ENCODE measurements around the gene COL18A1. TPM values are rescaled to one million over a fixed set of nuclear protein-coding genes. Genes with fewer than 3 reads are reported as not detected.
A peak's percentile ranks its signal among the peaks of the same experiment; 100 is the strongest.
"Not testable (repeated sequence)": the region's sequence is repeated elsewhere in the genome, so short reads cannot be mapped to it uniquely, and the experiment has no call there.

Gene COL18A1
- polyA plus RNA-seq, 4 donors, result 2.2 to 34.3 (median 16.5) TPM

GRCh38 chr21:45525910-45526306 lies 120.9 kb downstream of the COL18A1 start:
- H3K4me1 ChIP-seq (ENCODE audit: control insufficient read depth in 3 of 3, insufficient read depth in 2 of 3, low read depth in 1 of 3, low read length in 2 of 3), result peaks cover 0 to 10% (median 4%) of the 10 kb centered on the region in 3 donors
- no peaks in the 10 kb centered on the region for H3K27me3 ChIP-seq (ENCODE audit: control insufficient read depth in 3 of 3, insufficient read depth in 3 of 3, low read length in 3 of 3)
- 92 to 97% (median 94%) methylated on average over 11 of the region's 11 CpGs for WGBS, 3 donors
- H3K9me3 ChIP-seq (ENCODE audit: control insufficient read depth in 2 of 2, insufficient read depth in 1 of 2, low read depth in 1 of 2, low read length in 1 of 2), result peaks cover 0 to 5% of the 10 kb centered on the region in 2 donors
- H3K36me3 ChIP-seq (ENCODE audit: control insufficient read depth in 3 of 3, insufficient read depth in 2 of 3, low read depth in 1 of 3, low read length in 3 of 3), result peaks cover 2 to 73% (median 4%) of the 10 kb centered on the region in 3 donors
- FAIRE-seq, result no peak
- H3K27ac ChIP-seq (ENCODE audit: low read depth in 1 of 3, low read length in 2 of 3), result peak overlapping the region in 1 of 3 donors; percentile 67
- DNase-seq, result no peak
- H3K4me3 ChIP-seq (ENCODE audit: low read depth in 1 of 3, low read length in 3 of 3), result no peak overlapping the region

- not testable (repeated sequence) for FAIRE-seq; DNase-seq; H3K27me3 ChIP-seq (ENCODE audit: control insufficient read depth in 3 of 3, insufficient read depth in 3 of 3, low read length in 3 of 3); H3K9me3 ChIP-seq (ENCODE audit: control insufficient read depth in 2 of 2, insufficient read depth in 1 of 2, low read depth in 1 of 2, low read length in 1 of 2); H3K4me3 ChIP-seq (ENCODE audit: low read depth in 1 of 3, low read length in 3 of 3)
- peaks cover 3 to 84% (median 4%) of the 10 kb centered on the region in 3 donors for H3K36me3 ChIP-seq (ENCODE audit: control insufficient read depth in 3 of 3, insufficient read depth in 2 of 3, low read depth in 1 of 3, low read length in 3 of 3)
- WGBS, 3 donors, result 83 to 90% (median 87%) methylated on average over 16 to 18 of the region's 19 CpGs
- H3K4me1 ChIP-seq (ENCODE audit: control insufficient read depth in 3 of 3, insufficient read depth in 2 of 3, low read depth in 1 of 3, low read length in 2 of 3), result peaks cover 0 to 10% (median 4%) of the 10 kb centered on the region in 3 donors
- peak overlapping the region in 1 of 3 donors; percentile 24 for H3K27ac ChIP-seq (ENCODE audit: low read depth in 1 of 3, low read length in 2 of 3)
Measured at GRCh38 chr21:45527151-45527999, 122.4 kb downstream of the COL18A1 start.

DNA sequence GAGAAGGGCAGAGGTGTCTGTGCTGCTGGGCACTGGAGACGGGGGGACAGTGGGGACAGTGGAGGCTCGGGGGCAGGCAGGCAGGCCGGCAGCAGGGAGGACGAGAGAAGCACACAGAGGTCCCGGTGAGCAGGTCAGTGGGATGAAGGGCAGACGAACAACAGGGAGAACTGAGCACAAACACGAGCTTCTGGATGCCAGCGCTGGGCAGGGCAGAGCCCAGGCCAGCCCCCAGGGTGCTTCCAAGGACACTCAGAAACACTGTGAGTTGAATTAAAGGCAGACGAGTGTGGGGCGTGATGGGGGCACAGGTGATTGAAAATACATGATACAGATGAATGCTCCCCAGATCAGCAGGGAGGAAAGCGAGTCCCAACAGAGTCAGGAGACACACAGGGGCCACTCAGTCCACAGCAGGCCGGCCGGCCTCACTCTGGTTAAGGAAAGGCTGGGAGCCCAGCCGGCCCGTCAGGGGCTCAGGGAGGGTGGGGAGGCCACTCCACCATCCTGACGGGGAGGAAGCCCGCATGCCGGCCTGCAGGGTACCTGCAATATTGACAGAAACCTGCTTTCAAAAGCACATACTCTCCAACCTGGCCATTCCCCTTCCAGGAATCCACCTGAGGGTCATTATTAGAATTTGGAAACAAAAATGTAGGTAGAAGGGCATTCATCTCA lies 123.2 kb downstream of the COL18A1 start:
- DNase-seq (no peak), FAIRE-seq (no peak)
- no peak overlapping the region for H3K27ac ChIP-seq (ENCODE audit: low read depth in 1 of 3, low read length in 2 of 3)
- no peak overlapping the region for H3K4me3 ChIP-seq (ENCODE audit: low read depth in 1 of 3, low read length in 3 of 3)
- 87 to 94% (median 91%) methylated on average over 18 of the region's 18 CpGs for WGBS, 3 donors
- no peaks in the 10 kb centered on the region for H3K9me3 ChIP-seq (ENCODE audit: control insufficient read depth in 2 of 2, insufficient read depth in 1 of 2, low read depth in 1 of 2, low read length in 1 of 2)
- H3K36me3 ChIP-seq (ENCODE audit: control insufficient read depth in 3 of 3, insufficient read depth in 2 of 3, low read depth in 1 of 3, low read length in 3 of 3), result peaks cover 2 to 82% (median 4%) of the 10 kb centered on the region in 3 donors
- peaks cover 0 to 17% (median 7%) of the 10 kb centered on the region in 3 donors for H3K4me1 ChIP-seq (ENCODE audit: control insufficient read depth in 3 of 3, insufficient read depth in 2 of 3, low read depth in 1 of 3, low read length in 2 of 3)
- no peaks in the 10 kb centered on the region for H3K27me3 ChIP-seq (ENCODE audit: control insufficient read depth in 3 of 3, insufficient read depth in 3 of 3, low read length in 3 of 3)

- no peak overlapping the region for H3K4me3 ChIP-seq (ENCODE audit: low read depth in 1 of 3, low read length in 3 of 3)
Measured at GRCh38 chr21:45528981-45529784, 124.2 kb downstream of the COL18A1 start.

GRCh38 chr21:45529785-45530422 lies 124.9 kb downstream of the COL18A1 start:
- Histone ChIP-seq H3K36me3 (ENCODE audit: control insufficient read depth in 3 of 3, insufficient read depth in 2 of 3, low read depth in 1 of 3, low read length in 3 of 3) (peaks cover 2 to 87% (median 4%) of the 10 kb centered on the region in 3 donors), H3K9me3 (ENCODE audit: control insufficient read depth in 2 of 2, insufficient read depth in 1 of 2, low read depth in 1 of 2, low read length in 1 of 2) (no peaks in the 10 kb centered on the region), H3K4me1 (ENCODE audit: control insufficient read depth in 3 of 3, insufficient read depth in 2 of 3, low read depth in 1 of 3, low read length in 2 of 3) (peaks cover 0 to 32% (median 7%) of the 10 kb centered on the region in 3 donors), H3K27me3 (ENCODE audit: control insufficient read depth in 3 of 3, insufficient read depth in 3 of 3, low read length in 3 of 3) (no peaks in the 10 kb centered on the region), H3K27ac (ENCODE audit: low read depth in 1 of 3, low read length in 2 of 3) (no peak overlapping the region), H3K4me3 (ENCODE audit: low read depth in 1 of 3, low read length in 3 of 3) (no peak overlapping the region)
- WGBS, 3 donors, result 89 to 96% (median 96%) methylated on average over 11 of the region's 11 CpGs
- FAIRE-seq (no peak), DNase-seq (no peak)

More at GRCh38 chr21:45528981-45529784, 124.2 kb downstream of the COL18A1 start:
- 84 to 90% (median 88%) methylated on average over 20 of the region's 20 CpGs for WGBS, 3 donors
- H3K36me3 ChIP-seq (ENCODE audit: control insufficient read depth in 3 of 3, insufficient read depth in 2 of 3, low read depth in 1 of 3, low read length in 3 of 3), result peaks cover 2 to 83% (median 4%) of the 10 kb centered on the region in 3 donors
- H3K27me3 ChIP-seq (ENCODE audit: control insufficient read depth in 3 of 3, insufficient read depth in 3 of 3, low read length in 3 of 3), result no peaks in the 10 kb centered on the region
- DNase-seq (no peak), FAIRE-seq (no peak)
- H3K4me1 ChIP-seq (ENCODE audit: control insufficient read depth in 3 of 3, insufficient read depth in 2 of 3, low read depth in 1 of 3, low read length in 2 of 3), result peaks cover 0 to 27% (median 7%) of the 10 kb centered on the region in 3 donors
- H3K9me3 ChIP-seq (ENCODE audit: control insufficient read depth in 2 of 2, insufficient read depth in 1 of 2, low read depth in 1 of 2, low read length in 1 of 2), result no peaks in the 10 kb centered on the region
- H3K27ac ChIP-seq (ENCODE audit: low read depth in 1 of 3, low read length in 2 of 3), result no peak overlapping the region

- WGBS, 3 donors, result 97 to 99% (median 99%) methylated on average over 47 to 50 of the region's 50 CpGs
- H3K27me3 ChIP-seq (ENCODE audit: control insufficient read depth in 3 of 3, insufficient read depth in 3 of 3, low read length in 3 of 3), result no peaks in the 10 kb centered on the region
- H3K4me1 ChIP-seq (ENCODE audit: control insufficient read depth in 3 of 3, insufficient read depth in 2 of 3, low read depth in 1 of 3, low read length in 2 of 3), result peaks cover 0 to 32% (median 4%) of the 10 kb centered on the region in 3 donors
- peaks cover 2 to 87% (median 4%) of the 10 kb centered on the region in 3 donors for H3K36me3 ChIP-seq (ENCODE audit: control insufficient read depth in 3 of 3, insufficient read depth in 2 of 3, low read depth in 1 of 3, low read length in 3 of 3)
- no peaks in the 10 kb centered on the region for H3K9me3 ChIP-seq (ENCODE audit: control insufficient read depth in 2 of 2, insufficient read depth in 1 of 2, low read depth in 1 of 2, low read length in 1 of 2)
- no peak overlapping the region for H3K4me3 ChIP-seq (ENCODE audit: low read depth in 1 of 3, low read length in 3 of 3)
- DNase-seq (no peak), FAIRE-seq (no peak)
- H3K27ac ChIP-seq (ENCODE audit: low read depth in 1 of 3, low read length in 2 of 3), result no peak overlapping the region
Measured at GRCh38 chr21:45530423-45531113, 125.6 kb downstream of the COL18A1 start.

DNA sequence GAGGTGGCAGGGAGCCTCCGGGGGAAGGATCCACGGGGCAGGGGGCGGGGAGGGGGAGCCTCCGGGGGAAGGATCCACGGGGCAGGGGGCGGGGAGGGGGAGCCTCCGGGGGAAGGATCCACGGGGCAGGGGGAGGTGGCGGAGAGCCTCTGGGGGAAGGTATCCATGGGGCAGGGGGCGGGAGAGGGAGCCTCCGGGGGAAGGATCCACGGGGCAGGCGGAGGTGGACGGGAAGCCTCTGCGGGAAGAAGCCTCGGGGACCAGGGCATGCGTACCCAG lies 126.1 kb downstream of the COL18A1 start:
- H3K4me1 ChIP-seq (ENCODE audit: control insufficient read depth in 3 of 3, insufficient read depth in 2 of 3, low read depth in 1 of 3, low read length in 2 of 3), result peaks cover 0 to 31% (median 3%) of the 10 kb centered on the region in 3 donors
- H3K27me3 ChIP-seq (ENCODE audit: control insufficient read depth in 3 of 3, insufficient read depth in 3 of 3, low read length in 3 of 3); DNase-seq; H3K4me3 ChIP-seq (ENCODE audit: low read depth in 1 of 3, low read length in 3 of 3); H3K27ac ChIP-seq (ENCODE audit: low read depth in 1 of 3, low read length in 2 of 3); FAIRE-seq; H3K9me3 ChIP-seq (ENCODE audit: control insufficient read depth in 2 of 2, insufficient read depth in 1 of 2, low read depth in 1 of 2, low read length in 1 of 2): not testable (repeated sequence)
- peaks cover 2 to 87% (median 4%) of the 10 kb centered on the region in 3 donors for H3K36me3 ChIP-seq (ENCODE audit: control insufficient read depth in 3 of 3, insufficient read depth in 2 of 3, low read depth in 1 of 3, low read length in 3 of 3)
- WGBS, 3 donors, result 95 to 98% (median 98%) methylated on average over 15 to 17 of the region's 17 CpGs

Measured in small intestine (tissue), 7 donors.